ENCODE data around the gene EYS.

DNA sequence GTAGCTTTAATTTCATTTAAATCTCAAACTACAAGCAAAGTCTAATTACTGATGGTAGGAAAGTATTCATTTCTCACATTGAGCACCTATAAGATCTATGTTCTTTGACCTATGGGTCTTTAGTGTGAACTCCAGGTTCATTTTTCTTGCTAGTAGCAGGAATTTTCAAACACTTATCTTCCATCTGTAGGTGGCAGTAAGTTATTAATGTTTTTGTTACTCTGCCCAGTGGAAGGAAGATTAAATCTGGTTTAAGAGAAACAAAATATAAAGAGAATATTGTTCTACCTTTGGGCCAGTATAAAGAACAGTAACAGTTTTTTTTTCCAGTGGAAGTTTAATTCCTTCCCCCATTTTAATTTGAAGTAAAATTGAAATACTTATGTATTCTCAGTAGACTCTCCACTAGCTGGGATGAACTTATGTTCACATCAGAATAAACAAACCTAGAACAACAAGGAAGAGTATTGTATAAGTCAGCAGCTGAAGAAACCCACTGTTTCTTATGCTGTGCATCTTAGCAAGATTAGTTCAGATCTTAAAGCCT lies 1743.2 kb downstream of the EYS start:
- TF ChIP-seq EZH2 (IDR thresholded peaks at IDR 0.05; ENCODE audit: insufficient read depth, poor library complexity, severe bottlenecking) (no peak), EZH2phosphoT487 (IDR thresholded peaks at IDR 0.05; ENCODE audit: insufficient read depth, low read depth) (no peak)

Data from GM23248 (cell line).